NCI-H524 treated with DMSO at 0.1 percent for 48 hours (cell line): Measurements from ENCODE around the gene PTPRE.

Experiments used
- DNase-seq: peaks from one replicate; lab custom pipeline; 2025; lab: John Stamatoyannopoulos, UW

Gene PTPRE

DNA sequence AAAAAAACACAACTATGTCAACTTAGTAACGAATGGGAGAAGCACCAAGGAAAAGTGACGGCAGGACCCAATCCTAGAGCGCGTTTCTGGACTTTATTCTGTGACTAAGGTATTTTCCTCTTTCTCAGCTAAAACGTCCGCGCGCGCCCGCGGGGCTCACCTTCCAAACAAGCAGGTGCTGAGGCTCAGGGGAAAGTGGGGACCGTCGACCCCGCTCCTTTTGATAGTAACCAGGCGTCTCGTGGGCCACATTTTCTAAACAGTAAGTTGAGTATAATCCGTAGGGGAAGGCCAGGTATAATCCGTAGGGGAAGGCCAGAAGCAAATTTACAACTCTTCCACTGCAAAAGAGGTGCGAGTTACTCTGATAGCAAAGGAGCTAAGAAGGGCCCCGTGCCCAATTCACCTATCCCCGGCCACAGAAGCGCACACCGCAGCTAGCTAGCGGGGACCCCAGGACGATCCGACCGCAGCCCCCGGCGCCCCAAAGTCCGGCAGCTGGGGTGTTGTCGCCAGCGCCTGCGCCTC, 218.6 kb downstream of the PTPRE start:
- no peak for DNase-seq

DNA sequence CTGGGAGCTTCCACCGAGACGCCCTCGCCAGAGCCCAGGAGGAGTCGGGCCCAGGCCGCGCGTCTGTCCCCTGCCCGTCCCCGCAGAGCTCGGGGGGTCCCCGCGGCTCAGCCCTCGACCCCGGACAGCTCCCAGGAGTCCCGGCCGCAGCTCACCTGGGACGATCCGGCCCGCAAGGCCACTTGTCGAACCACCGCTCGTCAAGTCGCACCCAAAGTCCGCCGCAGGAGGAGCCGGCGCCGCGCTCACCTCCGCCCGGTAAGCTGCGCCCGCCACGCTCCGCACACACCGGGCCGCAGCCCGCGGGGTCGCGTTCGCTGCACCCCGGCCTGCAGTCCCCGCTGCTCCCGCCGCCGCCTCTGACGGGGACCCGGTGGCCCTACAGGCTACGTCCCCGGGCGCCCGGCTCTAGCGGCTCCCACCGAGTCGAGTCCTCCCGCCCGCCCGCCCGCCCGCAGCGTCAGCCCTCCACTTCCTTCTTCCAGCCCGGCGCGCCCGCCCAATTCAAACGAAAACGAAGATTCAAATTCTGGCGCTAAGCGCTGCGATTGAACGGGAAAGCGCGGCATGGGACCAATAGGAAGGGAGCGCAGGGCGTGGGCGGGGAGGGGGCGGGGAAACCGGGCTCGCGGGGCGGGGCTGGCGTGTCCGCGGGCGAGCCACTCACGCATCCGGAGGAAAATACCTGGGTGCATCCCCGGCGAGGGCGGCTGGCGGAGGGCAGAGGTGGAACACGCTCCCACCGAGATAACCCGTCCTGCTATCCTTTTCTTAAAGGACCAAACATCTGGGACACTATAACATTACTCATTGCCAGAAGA, 219.3 kb downstream of the PTPRE start, which contains the start of gene MKI67:
Gene MKI67 (minus strand): TSS at position 480 of the 821 bp plus-strand sequence. CDS start 756 bp downstream, outside the sequence.
- no peak for DNase-seq

DNA sequence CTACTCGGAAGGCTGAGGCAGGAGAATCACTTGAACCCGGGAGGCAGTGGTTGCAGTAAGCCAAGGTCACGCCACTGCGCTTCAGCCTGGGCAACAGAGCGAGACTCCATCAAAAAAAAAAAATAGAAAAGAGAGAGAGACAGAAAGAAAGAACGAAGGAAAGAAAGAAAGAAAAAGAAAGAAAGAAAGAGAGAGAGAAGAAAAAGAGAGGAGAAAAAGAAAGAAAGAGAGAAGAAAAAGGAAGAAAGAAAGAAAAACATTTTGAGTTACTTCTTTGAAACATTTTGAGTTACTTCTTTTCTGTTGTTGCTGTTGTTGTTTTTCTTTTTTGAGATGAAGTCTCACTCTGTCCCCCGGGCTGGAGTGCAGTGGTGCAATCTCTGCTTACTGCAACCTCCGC, 221.7 kb downstream of the PTPRE start:
- no peak for DNase-seq

DNA sequence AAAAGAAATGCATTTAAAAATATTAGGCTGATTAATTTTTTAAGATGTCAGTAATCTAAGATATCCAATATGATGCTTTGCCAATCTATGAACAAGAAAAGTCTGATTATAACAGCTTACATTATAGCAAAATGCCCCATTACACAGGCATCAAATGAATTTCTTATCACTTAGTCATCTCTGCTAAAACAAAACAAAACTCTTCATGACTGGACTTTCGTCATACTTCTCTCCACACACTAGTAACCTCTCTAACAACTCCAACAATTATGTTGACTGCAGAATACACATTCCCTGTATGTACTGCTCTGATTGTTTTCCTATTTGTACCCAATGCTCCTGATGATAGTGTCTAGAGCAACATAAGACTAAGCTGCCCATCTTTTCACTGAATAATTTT, 223.1 kb downstream of the PTPRE start:
- no peak for DNase-seq
